Renal cortex interstitium (tissue), 15 donors: Measurements from ENCODE around the gene SAP130. TPM values are rescaled to one million over a fixed set of nuclear protein-coding genes. Genes with fewer than 3 reads are reported as not detected.

ENCODE experiments used
- DNase-seq, 11 donors: peaks; one replicate each; pipeline ENCODE4 v3.0.0-alpha.2; 2013; ENCODE audit warnings: low read depth in 9 of 11, low spot score in 4 of 11; ENCODE audit errors: extremely low read depth in 1 of 11
- long read RNA-seq, 16 experiments: transcript quantifications; one replicate each; lab custom pipeline, GENCODE V29; 2026
- polyA plus RNA-seq, 3 donors: library from polyadenylated mRNA; unstranded; fragments of 120-200 nt; gene quantifications; one replicate each; pipeline ENCODE4 v1.2.1, GENCODE V29; 2013; ENCODE audit not compliant: insufficient read length in 3 of 3

Gene SAP130
- polyA plus RNA-seq = 10 to 100 TPM; 25.0 to 30.8 (median 29.3) TPM
- long read RNA-seq, donor 1 = 0 reads
- long read RNA-seq, donor 2 = 0 reads
- long read RNA-seq, donor 3 = 0 reads
- long read RNA-seq, donor 4 = 0 reads
- long read RNA-seq, donor 5 = 0 reads
- long read RNA-seq, donor 6 = 0 reads
- long read RNA-seq, donor 7 = 0 reads
- long read RNA-seq, donor 8 = 0 reads
- long read RNA-seq, donor 9 = 0 reads
- long read RNA-seq, donor 10 = 0 reads
- long read RNA-seq, donor 11 = 0 reads
- long read RNA-seq, donor 12 = 0 reads
- long read RNA-seq, donor 13 = 0 reads
- long read RNA-seq, donor 14 = 0 reads
- long read RNA-seq, donor 15, full-length matches to known transcripts = 1 of 1 reads
- long read RNA-seq, donor 15, partial matches to known transcripts = 0 of 1 reads
- long read RNA-seq, donor 15, other reads (novel, unspliced or antisense) = 0 of 1 reads
- long read RNA-seq, donor 16, full-length matches to known transcripts = 4 of 4 reads
- long read RNA-seq, donor 16, partial matches to known transcripts = 0 of 4 reads
- long read RNA-seq, donor 16, other reads (novel, unspliced or antisense) = 0 of 4 reads

- DNase-seq = peak; percentile 78 to 95 (median 89)
Measured at GRCh38 chr2:128027801-128028667, at the start of gene SAP130. Gene SAP130 (minus strand): TSS chr2:128028059. CDS start chr2:128026292, 1,767 bp downstream.

- no peak for DNase-seq
Measured at GRCh38 chr2:128076461-128077106, 48.7 kb upstream of the SAP130 start.

DNA sequence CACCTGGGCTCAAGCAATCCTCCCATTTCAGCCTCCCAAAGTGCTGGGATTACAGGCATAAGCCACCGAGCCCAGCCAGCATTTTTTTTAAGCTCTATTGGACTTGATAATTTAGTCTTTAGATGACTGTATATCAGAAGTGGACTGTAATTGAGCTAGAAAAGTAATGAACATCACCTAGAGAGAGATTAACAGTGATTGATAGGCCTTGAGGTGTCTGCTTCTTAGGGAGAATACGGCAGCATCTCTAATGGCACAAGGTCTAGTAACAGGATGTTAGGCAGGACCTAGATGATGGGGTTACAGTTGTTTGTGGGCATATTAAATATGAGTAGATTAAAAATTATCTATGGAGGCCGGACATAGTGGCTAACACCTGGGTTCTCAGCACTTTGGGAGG is 45.4 kb upstream of the SAP130 start:
- DNase-seq = no peak

DNA sequence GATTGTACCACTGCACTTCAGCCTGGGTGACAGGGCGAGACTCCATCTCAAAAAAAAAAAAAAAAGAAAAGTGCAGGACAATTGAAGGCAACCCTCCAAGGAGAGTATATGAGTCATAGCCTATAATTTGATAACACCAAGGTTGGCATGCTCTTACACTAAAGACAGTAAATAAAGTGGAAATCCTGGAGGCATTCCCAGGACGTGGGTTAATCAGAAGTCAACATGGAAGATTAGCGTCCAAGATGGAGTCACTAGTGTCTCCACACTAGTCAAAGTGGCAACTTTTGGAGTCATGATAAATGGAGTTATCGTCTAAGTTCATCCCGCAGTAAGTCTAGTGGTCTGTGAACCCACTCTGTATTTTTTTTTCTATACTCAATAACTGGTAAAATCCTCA is 41.9 kb upstream of the SAP130 start:
- no peak for DNase-seq

- no peak for DNase-seq
Measured at GRCh38 chr2:128064353-128064752, 36.5 kb upstream of the SAP130 start.

DNA sequence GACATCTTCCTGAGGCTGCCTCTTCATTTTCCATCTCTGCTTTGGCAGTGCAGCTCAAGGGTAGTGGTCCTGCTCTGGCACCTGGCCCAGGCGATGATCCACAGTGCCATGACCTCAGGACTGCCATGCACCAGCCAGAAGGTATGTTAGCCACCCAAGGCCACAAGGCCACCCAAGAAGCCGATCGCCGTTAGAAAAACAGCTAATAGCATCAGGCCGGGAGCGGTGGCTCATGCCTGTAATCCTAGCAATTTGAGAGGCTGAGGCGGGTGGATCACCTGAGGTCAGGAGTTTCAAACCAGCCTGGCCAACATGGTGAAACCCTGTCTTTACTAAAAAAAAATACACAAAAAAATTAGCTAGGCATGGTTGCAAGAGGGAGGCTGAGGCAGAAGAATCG is 34.7 kb upstream of the SAP130 start:
- DNase-seq = no peak

DNA sequence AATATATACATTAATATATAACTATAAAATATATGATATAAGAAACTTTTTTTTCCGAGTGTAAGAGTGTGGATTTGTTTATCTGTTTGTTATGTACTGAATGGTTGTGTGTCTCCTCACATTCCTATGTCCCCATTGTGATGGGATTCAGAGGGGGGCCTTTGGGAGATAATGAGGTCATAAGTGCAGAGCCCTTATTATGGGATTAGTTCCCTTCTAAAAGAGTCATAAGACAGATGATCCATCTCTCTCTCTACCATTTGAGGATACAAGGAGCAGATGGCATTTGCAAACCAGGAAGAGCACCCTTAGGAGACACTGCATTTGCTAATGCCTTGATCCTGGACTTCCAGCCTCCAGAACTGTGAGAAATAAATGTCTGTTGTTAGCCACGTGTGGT is 30.3 kb upstream of the SAP130 start:
- DNase-seq = no peak

DNA sequence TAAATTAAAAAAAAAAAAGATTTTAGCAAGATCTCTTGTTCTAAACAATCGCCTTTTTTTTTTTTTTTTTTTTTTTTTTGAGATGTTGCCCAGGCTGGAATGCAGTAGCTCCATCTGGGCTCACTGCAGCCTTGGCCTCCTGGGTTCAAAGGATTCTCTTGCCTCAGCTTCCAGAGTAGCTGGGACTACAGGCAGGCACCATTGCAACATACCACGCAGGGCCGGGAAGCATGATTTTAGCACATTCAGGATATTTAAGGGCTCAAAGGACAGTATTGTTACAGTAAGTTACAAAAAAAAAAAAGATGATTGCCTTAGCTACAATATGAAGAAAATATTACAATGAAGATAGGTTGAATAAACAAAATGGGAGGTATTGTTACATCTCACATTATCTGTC is 29.5 kb upstream of the SAP130 start:
- no peak for DNase-seq

DNA sequence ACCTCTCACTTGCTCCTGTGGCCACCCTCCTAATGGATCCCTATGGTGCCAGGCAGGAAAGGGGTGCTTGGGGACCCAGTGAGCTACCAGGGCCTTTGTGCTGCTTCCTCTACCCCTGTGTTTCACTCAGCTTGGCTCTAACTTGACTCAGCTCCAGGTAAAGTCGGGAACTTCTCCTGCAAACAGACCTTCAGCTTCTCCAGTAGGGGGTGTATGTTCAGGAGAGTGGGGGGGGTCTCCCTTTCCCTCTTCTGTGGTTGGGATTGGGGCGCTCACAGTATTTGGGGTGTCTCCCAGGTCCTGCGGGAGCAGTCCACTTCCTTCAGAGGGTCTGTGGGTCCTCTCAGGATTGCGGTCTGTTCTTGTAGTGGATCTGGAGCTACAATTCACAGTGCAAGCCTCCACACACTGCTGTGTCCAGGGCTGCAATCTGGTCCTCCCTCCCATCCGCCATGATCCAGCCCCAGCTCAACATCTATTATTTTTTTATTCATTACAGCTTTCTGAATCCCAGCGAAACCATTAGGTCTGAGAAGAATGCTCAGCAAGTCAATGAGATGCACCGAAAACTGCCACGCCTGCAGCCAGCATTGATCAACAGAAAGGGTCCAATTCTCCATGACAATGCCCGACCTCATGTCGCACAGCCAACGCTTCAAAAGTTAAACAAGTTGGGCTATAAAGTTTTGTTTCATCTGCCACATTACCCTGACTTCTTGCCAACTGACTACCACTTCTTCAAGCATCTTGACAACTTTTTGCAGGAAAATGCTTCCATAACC is 26.4 kb upstream of the SAP130 start:
- DNase-seq = no peak

DNA sequence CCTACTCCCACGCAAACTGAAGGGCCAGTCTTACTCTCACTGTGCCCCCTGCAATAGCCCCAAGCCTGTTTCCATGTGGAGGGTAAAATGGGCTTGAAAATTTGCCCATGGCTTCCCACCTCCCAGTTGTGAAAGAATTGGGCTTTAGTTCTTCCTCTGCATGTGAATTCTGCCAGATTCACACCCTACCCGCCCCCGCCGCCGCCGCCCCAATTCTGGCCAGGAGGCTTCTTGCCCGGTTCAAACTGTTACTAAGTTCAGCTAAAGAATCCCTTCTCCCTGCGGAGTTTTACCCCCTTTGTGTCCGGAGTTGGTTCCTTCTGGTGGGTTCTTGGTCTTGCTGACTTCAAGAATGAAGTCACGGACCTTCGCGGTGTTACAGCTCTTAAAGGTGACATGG is 25.5 kb upstream of the SAP130 start:
- no peak for DNase-seq

DNA sequence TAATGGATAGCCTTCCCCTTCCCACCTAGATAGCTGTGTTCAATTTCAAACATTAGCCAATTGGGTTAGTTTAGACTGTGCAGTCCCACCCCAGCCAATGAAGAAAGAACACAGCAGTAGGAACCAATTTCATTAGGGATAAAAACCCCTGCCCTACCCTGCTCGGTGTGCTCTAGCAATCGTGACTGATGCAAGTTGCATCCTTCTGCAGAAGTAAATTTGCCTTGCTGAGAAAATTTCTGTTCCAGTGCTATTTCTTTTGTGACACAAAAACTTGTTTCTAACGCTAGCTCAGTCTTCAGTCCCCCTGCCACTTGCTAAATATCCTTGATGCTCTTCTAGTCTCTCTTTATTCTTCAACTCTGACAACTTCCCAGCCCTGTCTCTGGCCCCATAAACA is 15.2 kb upstream of the SAP130 start:
- DNase-seq = no peak

DNA sequence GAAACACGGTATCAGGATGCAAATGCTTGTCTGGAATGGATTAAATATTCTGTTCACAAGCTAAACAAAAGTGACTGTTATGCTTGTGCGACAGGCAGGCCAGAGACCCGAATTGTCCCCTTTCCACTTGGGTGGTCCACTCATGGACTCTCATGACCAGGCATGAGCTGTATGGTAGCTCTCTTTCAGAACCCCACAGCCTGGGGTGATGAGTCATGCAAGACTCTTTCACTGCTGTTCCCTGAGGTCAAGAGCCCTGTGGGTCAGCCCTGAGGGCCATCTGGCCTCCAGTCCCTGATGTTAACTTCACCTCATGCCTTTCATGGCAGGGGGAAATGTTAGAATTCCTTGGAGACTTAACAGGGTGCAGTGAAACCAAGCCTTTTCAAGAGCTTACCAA is 13.7 kb upstream of the SAP130 start:
- no peak for DNase-seq

DNA sequence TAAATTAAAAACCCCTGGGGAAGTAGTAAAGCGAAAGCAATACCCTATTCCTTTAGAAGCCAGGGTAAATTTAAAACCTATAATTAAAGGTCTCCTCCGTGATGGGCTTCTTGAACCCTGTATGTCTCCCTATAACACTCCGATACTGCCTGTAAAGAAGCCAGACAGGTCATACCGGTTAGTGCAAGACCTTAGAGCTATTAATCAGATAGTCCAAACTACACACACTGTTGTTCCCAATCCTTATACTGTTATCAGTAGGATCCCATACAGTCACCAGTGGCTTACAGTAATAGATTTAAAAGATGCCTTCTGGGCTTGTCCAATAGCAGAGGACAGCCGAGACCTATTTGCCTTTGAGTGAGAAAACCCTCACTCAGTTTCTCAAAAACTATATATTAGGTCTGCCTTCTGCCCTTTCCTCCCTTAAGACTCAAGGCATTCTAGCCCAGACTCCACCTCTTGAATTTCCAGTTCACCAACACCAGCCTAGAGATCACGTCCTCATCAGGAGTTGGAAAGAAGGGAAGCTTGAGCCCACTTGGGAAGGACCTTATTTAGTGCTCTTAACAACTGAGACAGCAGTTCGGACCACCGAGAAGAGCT is 12.4 kb upstream of the SAP130 start:
- no peak for DNase-seq

DNA sequence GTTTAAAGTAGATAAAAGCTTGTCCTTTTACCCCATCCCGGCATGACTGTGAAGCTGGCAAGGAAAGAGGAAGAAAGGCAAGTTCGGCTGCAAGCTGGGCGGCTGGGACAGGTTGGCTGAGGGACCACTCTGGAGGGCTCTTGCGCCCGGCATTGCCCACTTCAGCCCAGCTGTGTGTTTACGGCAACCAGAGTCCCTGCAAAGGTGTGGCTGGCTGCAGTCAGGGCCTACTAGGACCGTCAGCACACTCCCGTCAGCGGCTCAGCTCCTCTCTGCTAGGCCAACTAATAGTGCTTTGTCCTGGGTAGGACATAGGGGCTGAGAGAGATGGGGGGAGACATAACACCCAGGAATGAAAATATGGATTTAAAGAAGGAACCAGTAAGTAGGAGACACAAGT is 11.7 kb upstream of the SAP130 start:
- DNase-seq = no peak

GRCh38 chr2:128038411-128038810 is 10.6 kb upstream of the SAP130 start:
- DNase-seq = no peak

DNA sequence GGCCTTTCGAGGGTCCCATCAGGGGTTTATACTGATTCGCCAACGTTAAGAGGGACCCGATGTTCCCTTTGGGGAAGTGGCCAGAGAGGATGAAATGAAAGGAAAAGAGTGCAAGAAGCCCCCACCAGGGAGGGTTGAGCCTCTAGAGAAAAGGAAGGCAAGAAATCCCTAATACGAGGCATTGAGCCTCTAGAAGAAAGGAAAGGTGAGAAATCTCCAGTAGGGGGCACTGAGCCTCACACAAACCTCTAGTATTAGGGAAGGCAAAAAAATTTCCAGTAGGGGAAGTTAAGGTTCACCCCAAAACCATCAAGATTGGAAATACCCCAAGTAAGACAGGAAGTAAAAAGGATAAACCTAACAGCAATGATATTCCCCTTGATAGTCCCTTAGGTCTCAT is 9.8 kb upstream of the SAP130 start:
- DNase-seq = no peak

GRCh38 chr2:128036748-128037607 is 9.1 kb upstream of the SAP130 start:
- DNase-seq = no peak
